ENCODE measurements around the gene GPR55.

Gene GPR55

GRCh38 chr2:230905448-230906421 is 19.3 kb downstream of the GPR55 start:
- no peak overlapping the region for H3K4me3 ChIP-seq (ENCODE audit: low read depth, low read length)
- DNase-seq (ENCODE audit: low read depth), result no peak
- TF ChIP-seq CTCF (IDR thresholded peaks at IDR 0.05; ENCODE audit: low read depth, low read length, missing control alignments), result no peak

- no peak for TF ChIP-seq CTCF (IDR thresholded peaks at IDR 0.05; ENCODE audit: low read depth, low read length, missing control alignments)
- DNase-seq (ENCODE audit: low read depth), result no peak
- no peak overlapping the region for H3K4me3 ChIP-seq (ENCODE audit: low read depth, low read length)
Measured at GRCh38 chr2:230904856-230905447, 20.1 kb downstream of the GPR55 start.

- no peak for TF ChIP-seq CTCF (IDR thresholded peaks at IDR 0.05; ENCODE audit: low read depth, low read length, missing control alignments)
- H3K4me3 ChIP-seq (ENCODE audit: low read depth, low read length), result no peak overlapping the region
- DNase-seq (ENCODE audit: low read depth), result no peak
Measured at GRCh38 chr2:230903231-230904150, 21.6 kb downstream of the GPR55 start.

- peak; percentile 98 for TF ChIP-seq CTCF (IDR thresholded peaks at IDR 0.05; ENCODE audit: low read depth, low read length, missing control alignments)
- no peak overlapping the region for H3K4me3 ChIP-seq (ENCODE audit: low read depth, low read length)
- peak; percentile 72 for DNase-seq (ENCODE audit: low read depth)
Measured at GRCh38 chr2:230902180-230902899, 22.7 kb downstream of the GPR55 start.

- H3K4me3 ChIP-seq (ENCODE audit: low read depth, low read length), result no peak overlapping the region
- DNase-seq (ENCODE audit: low read depth), result no peak
- TF ChIP-seq CTCF (IDR thresholded peaks at IDR 0.05; ENCODE audit: low read depth, low read length, missing control alignments), result no peak
Measured at GRCh38 chr2:230901006-230901405, 24.0 kb downstream of the GPR55 start.

GRCh38 chr2:230900336-230900995 is 24.6 kb downstream of the GPR55 start:
- TF ChIP-seq CTCF (IDR thresholded peaks at IDR 0.05; ENCODE audit: low read depth, low read length, missing control alignments), result no peak
- H3K4me3 ChIP-seq (ENCODE audit: low read depth, low read length), result no peak overlapping the region
- DNase-seq (ENCODE audit: low read depth), result no peak

All from GM12864 (cell line).